HL-60 (cell line): ENCODE measurements around the gene AMMECR1.

Experiments used
- CTCF ChIP-seq: IDR thresholded peaks from one replicate; pipeline ENCODE4 v1.5.1; 2011; ENCODE audit warnings: low read length, control low read depth, inconsistent platforms; ENCODE audit not compliant: insufficient read depth
- POLR2AphosphoS5 ChIP-seq: IDR thresholded peaks from 2 replicates; pipeline ENCODE4 v1.6.1; 2012; ENCODE audit warnings: low read depth
- REST ChIP-seq: IDR thresholded peaks from 2 replicates; pipeline ENCODE4 v1.6.1; 2012; ENCODE audit warnings: low read depth; ENCODE audit not compliant: insufficient replicate concordance

DNA sequence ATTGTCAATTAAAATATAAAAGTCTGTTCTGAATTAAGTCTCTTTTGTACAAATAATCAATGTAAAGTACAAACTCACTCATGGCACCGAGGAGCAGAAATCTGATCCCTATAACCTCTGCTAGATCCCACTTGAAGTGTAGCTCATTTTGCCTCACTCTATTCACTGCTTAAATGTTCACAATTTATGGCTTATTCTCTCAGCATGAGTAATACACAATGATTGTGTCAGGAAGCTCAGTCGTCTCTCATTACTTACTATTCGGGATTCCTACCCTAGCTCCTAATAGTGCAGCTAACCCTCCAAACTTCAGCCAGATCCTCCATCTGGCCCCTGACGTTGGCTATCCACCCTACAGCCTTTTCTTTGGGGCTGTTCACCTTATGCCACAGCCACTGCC is 4.7 kb upstream of the AMMECR1 start:
- TF ChIP-seq CTCF (no peak), POLR2AphosphoS5 (no peak), REST (no peak)
